ENCODE data around the gene MTFR1L. TPM values are rescaled to one million over a fixed set of nuclear protein-coding genes. Genes with fewer than 3 reads are reported as not detected.

MTFR1L gene
- total RNA-seq, 1 experiment from 2014 or later: 32.5 TPM

GRCh38 chr1:25856856-25857255 lies 37.1 kb downstream of the MTFR1L start:
- Histone ChIP-seq H2AK5ac (ENCODE audit: insufficient read length, low read length) (no peak overlapping the region), H3K4me2 (ENCODE audit: insufficient read depth, insufficient read length, low read length) (no peak overlapping the region), H2BK12ac (ENCODE audit: insufficient read length, low read depth, low read length) (no peak overlapping the region), H3K79me2 (ENCODE audit: insufficient read depth, low read length) (peaks cover 9% of the 10 kb centered on the region; the same call in 1 of the 2 replicates), H3K4ac (ENCODE audit: low read depth, low read length) (no peak overlapping the region), H3K27me3 (ENCODE audit: insufficient read depth, low read length) (no peaks in the 10 kb centered on the region), H3K9me3 (ENCODE audit: control insufficient read depth, low read depth, low read length) (no peaks in the 10 kb centered on the region), H2AFZ (ENCODE audit: low read length) (no peak overlapping the region), H2BK15ac (ENCODE audit: low read depth, low read length) (no peak overlapping the region), H3K4me1 (ENCODE audit: insufficient read depth, low read length) (peaks cover 3% of the 10 kb centered on the region; the same call in 1 of the 2 replicates), H3K23me2 (ENCODE audit: insufficient read length, low read depth, low read length, poor library complexity, severe bottlenecking) (peaks cover 16% of the 10 kb centered on the region), H2BK5ac (ENCODE audit: insufficient read length, low read length) (no peak overlapping the region), H2BK20ac (ENCODE audit: low read depth, low read length, poor library complexity, severe bottlenecking) (no peak overlapping the region), H2BK120ac (ENCODE audit: low read depth, low read length, poor library complexity, severe bottlenecking) (no peak overlapping the region), H3T11ph (ENCODE audit: low read length) (no peak overlapping the region), H4K5ac (ENCODE audit: insufficient read length, low read depth, low read length) (no peak overlapping the region), H3K9ac (ENCODE audit: extremely low read depth, insufficient read length, low read length) (no peak overlapping the region), H4K20me1 (ENCODE audit: control insufficient read depth, insufficient read depth, insufficient read length) (no peaks in the 10 kb centered on the region), H3K18ac (ENCODE audit: insufficient read length, low read depth, low read length) (no peak overlapping the region), H4K91ac (ENCODE audit: insufficient read length, low read depth, low read length) (no peak overlapping the region), H4K8ac (replicated peaks; ENCODE audit: insufficient read length, low read depth, low read length) (no peak overlapping the region), H3K56ac (ENCODE audit: insufficient read length, low read depth, low read length) (no peak overlapping the region), H3K14ac (ENCODE audit: insufficient read depth, low read length) (no peak overlapping the region), H3K27ac (ENCODE audit: insufficient read length, low read depth, low read length) (no peak overlapping the region), H3K23ac (ENCODE audit: insufficient read length, low read depth, low read length) (no peak overlapping the region), H3K79me1 (ENCODE audit: insufficient read depth, low read depth, low read length, poor library complexity, severe bottlenecking) (peaks cover 4% of the 10 kb centered on the region)
- no peaks in the 10 kb centered on the region for H3K9me3 Mint-ChIP-seq
- H3K4me1 Mint-ChIP-seq: peaks cover 14 to 24% of the 10 kb centered on the region in 2 experiments
- DNase-seq: no peak
- no peak for TF ChIP-seq CTCF (conservative IDR thresholded peaks at IDR 0.05)
- no CpG with 5 or more reads among the region's 11 CpGs for WGBS (ENCODE audit: extremely low coverage, insufficient read length, low lambda C conversion rate)
- peaks cover 0 to 2% (median 0%) of the 10 kb centered on the region in 3 experiments; a peak in 2 of 7 replicates for H3K36me3 Mint-ChIP-seq (ENCODE audit: insufficient read depth in 1 of 3, low read depth in 3 of 3)
- no peaks in the 10 kb centered on the region for H3K27me3 Mint-ChIP-seq (ENCODE audit: low read depth)
- peak overlapping the region in 2 of 3 experiments; percentile 36 to 44; a peak in 4 of 7 replicates for H3K27ac Mint-ChIP-seq
- H3K4me3 Mint-ChIP-seq: 0 out of 5 replicates have a peak overlapping the region, but pooled peaks of 1 of the 2 experiments have one; percentile 8
